Panc1 (cell line): ENCODE results near the gene FAR1.

Experiments used
- POLR2AphosphoS5 ChIP-seq: IDR thresholded peaks from 2 replicates; pipeline ENCODE4 v1.6.1; 2012; ENCODE audit warnings: mild to moderate bottlenecking, low read depth, low read length, moderate library complexity
- SIN3A ChIP-seq: IDR thresholded peaks from 2 replicates; pipeline ENCODE4 v1.6.1; 2012; ENCODE audit warnings: low read depth, mild to moderate bottlenecking, low read length, moderate library complexity, borderline replicate concordance; ENCODE audit not compliant: insufficient read depth
- TF ChIP-seq, protein P1 (sequence below): fragments of 450-650 bp; IDR thresholded peaks from 2 replicates; pipeline ENCODE4 v1.5.1; 2017; ENCODE audit warnings: mild to moderate bottlenecking
- TF ChIP-seq, protein P2 (sequence below), 2 experiments: IDR thresholded peaks; 2 replicates each; pipeline ENCODE4 v1.6.1; 2011 to 2012; ENCODE audit warnings: low read depth in 2 of 2, control low read depth in 1 of 2, low read length in 1 of 2, mild to moderate bottlenecking in 1 of 2, moderate library complexity in 1 of 2; ENCODE audit not compliant: insufficient read depth in 1 of 2

DNA sequence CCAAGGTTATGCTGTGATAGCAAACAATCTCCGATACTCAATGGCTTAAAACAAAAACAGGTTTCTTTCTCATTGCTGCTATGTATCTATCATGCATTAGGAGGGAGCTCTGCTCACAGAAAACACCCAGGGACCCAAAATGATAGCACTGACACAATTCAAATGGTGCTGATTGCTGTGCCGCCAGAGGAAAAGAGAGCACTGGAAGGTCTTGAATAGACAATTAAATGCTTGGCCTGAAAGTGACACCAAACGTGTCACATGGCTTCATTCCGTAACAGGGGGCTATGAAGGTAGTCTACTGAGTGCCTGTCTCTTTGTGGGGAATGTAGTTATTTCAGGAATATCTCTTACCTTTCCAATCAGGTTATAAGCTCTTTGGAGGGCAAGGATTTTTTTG lies 94.2 kb downstream of the FAR1 start:
- TF ChIP-seq, protein P1, sequence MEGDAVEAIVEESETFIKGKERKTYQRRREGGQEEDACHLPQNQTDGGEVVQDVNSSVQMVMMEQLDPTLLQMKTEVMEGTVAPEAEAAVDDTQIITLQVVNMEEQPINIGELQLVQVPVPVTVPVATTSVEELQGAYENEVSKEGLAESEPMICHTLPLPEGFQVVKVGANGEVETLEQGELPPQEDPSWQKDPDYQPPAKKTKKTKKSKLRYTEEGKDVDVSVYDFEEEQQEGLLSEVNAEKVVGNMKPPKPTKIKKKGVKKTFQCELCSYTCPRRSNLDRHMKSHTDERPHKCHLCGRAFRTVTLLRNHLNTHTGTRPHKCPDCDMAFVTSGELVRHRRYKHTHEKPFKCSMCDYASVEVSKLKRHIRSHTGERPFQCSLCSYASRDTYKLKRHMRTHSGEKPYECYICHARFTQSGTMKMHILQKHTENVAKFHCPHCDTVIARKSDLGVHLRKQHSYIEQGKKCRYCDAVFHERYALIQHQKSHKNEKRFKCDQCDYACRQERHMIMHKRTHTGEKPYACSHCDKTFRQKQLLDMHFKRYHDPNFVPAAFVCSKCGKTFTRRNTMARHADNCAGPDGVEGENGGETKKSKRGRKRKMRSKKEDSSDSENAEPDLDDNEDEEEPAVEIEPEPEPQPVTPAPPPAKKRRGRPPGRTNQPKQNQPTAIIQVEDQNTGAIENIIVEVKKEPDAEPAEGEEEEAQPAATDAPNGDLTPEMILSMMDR, result no peak
- no peak for TF ChIP-seq POLR2AphosphoS5
- TF ChIP-seq, protein P2, sequence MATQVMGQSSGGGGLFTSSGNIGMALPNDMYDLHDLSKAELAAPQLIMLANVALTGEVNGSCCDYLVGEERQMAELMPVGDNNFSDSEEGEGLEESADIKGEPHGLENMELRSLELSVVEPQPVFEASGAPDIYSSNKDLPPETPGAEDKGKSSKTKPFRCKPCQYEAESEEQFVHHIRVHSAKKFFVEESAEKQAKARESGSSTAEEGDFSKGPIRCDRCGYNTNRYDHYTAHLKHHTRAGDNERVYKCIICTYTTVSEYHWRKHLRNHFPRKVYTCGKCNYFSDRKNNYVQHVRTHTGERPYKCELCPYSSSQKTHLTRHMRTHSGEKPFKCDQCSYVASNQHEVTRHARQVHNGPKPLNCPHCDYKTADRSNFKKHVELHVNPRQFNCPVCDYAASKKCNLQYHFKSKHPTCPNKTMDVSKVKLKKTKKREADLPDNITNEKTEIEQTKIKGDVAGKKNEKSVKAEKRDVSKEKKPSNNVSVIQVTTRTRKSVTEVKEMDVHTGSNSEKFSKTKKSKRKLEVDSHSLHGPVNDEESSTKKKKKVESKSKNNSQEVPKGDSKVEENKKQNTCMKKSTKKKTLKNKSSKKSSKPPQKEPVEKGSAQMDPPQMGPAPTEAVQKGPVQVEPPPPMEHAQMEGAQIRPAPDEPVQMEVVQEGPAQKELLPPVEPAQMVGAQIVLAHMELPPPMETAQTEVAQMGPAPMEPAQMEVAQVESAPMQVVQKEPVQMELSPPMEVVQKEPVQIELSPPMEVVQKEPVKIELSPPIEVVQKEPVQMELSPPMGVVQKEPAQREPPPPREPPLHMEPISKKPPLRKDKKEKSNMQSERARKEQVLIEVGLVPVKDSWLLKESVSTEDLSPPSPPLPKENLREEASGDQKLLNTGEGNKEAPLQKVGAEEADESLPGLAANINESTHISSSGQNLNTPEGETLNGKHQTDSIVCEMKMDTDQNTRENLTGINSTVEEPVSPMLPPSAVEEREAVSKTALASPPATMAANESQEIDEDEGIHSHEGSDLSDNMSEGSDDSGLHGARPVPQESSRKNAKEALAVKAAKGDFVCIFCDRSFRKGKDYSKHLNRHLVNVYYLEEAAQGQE (IDR thresholded peaks at IDR 0.05; ENCODE audit: insufficient read depth in 1 of 2, low read depth in 2 of 2, low read length in 1 of 2), result no peak
- no peak for TF ChIP-seq SIN3A
